ENCODE data around the gene TMEM242.

TMEM242 gene

GRCh38 chr6:157240059-157240959, 83.0 kb downstream of the TMEM242 start:
- no peak for DNase-seq (ENCODE audit: low read depth)
- TF ChIP-seq CTCF (conservative IDR thresholded peaks at IDR 0.05; ENCODE audit: low read depth, low read length), result no peak
- no peak overlapping the region for H3K4me3 ChIP-seq (ENCODE audit: low read depth, low read length)

- no peak for TF ChIP-seq CTCF (conservative IDR thresholded peaks at IDR 0.05; ENCODE audit: low read depth, low read length)
- DNase-seq (ENCODE audit: low read depth), result no peak
- H3K4me3 ChIP-seq (ENCODE audit: low read depth, low read length), result no peak overlapping the region
Observed at GRCh38 chr6:157239671-157240058, 83.7 kb downstream of the TMEM242 start.

Data from choroid plexus epithelial cell (primary cell).